Peyer's patch (tissue), 4 donors: ENCODE measurements around the gene TRPV5. TPM values are rescaled to one million over a fixed set of nuclear protein-coding genes. Genes with fewer than 3 reads are reported as not detected.

ENCODE experiments used
- DNase-seq, 3 donors: peaks; one replicate each; pipeline ENCODE4 v3.0.0-alpha.2; 2017 to 2019
- H3K27ac ChIP-seq, 4 donors: fragments of 200-600 bp; sonication (generic); one replicate each; pipeline ENCODE4 v1.5.1; 2016 to 2019
- H3K27me3 ChIP-seq, 2 donors: fragments of 200-600 bp; sonication (generic); one replicate each; pipeline ENCODE4 v1.5.1; 2019
- H3K36me3 ChIP-seq, 3 donors: fragments of 200-600 bp; sonication (generic); one replicate each; pipeline ENCODE4 v1.5.1; 2016 to 2019
- H3K4me1 ChIP-seq, 4 donors: fragments of 200-600 bp; sonication (generic); one replicate each; pipeline ENCODE4 v1.5.1; 2016 to 2019
- H3K4me3 ChIP-seq, 4 donors: fragments of 200-600 bp; sonication (generic); 1 replicate in 3 of 4; 2 replicates in 1 of 4; pipeline ENCODE4 v1.5.1; 2016 to 2019; ENCODE audit warnings: mild to moderate bottlenecking in 1 of 4
- H3K9me3 ChIP-seq, 4 donors: fragments of 200-600 bp; sonication (generic); one replicate each; pipeline ENCODE4 v1.5.1; 2016 to 2019; ENCODE audit warnings: mild to moderate bottlenecking in 1 of 4
- CTCF ChIP-seq, 6 experiments: fragments of 450-650 bp in 4 of 6; fragments of 200-600 bp in 2 of 6; sonication (generic) in 1 of 6; IDR thresholded peaks; one replicate each; pipeline ENCODE4 v1.5.1; 2017 to 2019; ENCODE audit warnings: antibody characterized with exemption in 6 of 6, mild to moderate bottlenecking in 3 of 6, moderate library complexity in 1 of 6
- POLR2A ChIP-seq, 2 donors: fragments of 450-650 bp; IDR thresholded peaks; one replicate each; pipeline ENCODE4 v1.5.1; 2017; ENCODE audit warnings: antibody characterized with exemption in 2 of 2, mild to moderate bottlenecking in 2 of 2, moderate library complexity in 2 of 2
- total RNA-seq, 4 donors: library from RNA; depleted of rRNA; stranded (reverse); fragments of >200 nt; gene quantifications; one replicate each; pipeline ENCODE4 v1.1.0, GENCODE V29; 2016

Gene TRPV5
- total RNA-seq, 4 donors from 2014 or later: 0.83 TPM; not detected in 3

GRCh38 chr7:142901426-142902259 is 31.9 kb downstream of the TRPV5 start:
- no peak for TF ChIP-seq POLR2A (IDR thresholded peaks at IDR 0.05)
- no peak for TF ChIP-seq CTCF (IDR thresholded peaks at IDR 0.05)
- no peak overlapping the region for H3K4me3 ChIP-seq
- no peaks in the 10 kb centered on the region for H3K27me3 ChIP-seq
- no peak for DNase-seq
- no peak overlapping the region for H3K27ac ChIP-seq
- H3K9me3 ChIP-seq: peaks cover 0 to 7% (median 2%) of the 10 kb centered on the region in 4 donors
- H3K36me3 ChIP-seq: no peaks in the 10 kb centered on the region
- H3K4me1 ChIP-seq: no peaks in the 10 kb centered on the region

- H3K27me3 ChIP-seq: no peaks in the 10 kb centered on the region
- no peak overlapping the region for H3K27ac ChIP-seq
- no peaks in the 10 kb centered on the region for H3K4me1 ChIP-seq
- no peak overlapping the region for H3K4me3 ChIP-seq
- peaks cover 0 to 6% (median 2%) of the 10 kb centered on the region in 4 donors for H3K9me3 ChIP-seq
- TF ChIP-seq CTCF (IDR thresholded peaks at IDR 0.05): no peak
- DNase-seq: no peak
- no peaks in the 10 kb centered on the region for H3K36me3 ChIP-seq
These were observed 33.9 kb downstream of the TRPV5 start for GRCh38 chr7:142899661-142900060.

- DNase-seq: no peak
- Histone ChIP-seq H3K9me3 (no peaks in the 10 kb centered on the region), H3K36me3 (no peaks in the 10 kb centered on the region), H3K4me3 (no peak overlapping the region), H3K27ac (no peak overlapping the region), H3K4me1 (no peaks in the 10 kb centered on the region), H3K27me3 (no peaks in the 10 kb centered on the region)
- TF ChIP-seq CTCF (IDR thresholded peaks at IDR 0.05) (no peak), POLR2A (IDR thresholded peaks at IDR 0.05) (no peak)
These were observed 35.0 kb downstream of the TRPV5 start for GRCh38 chr7:142898377-142899170.

GRCh38 chr7:142897691-142898090 is 35.9 kb downstream of the TRPV5 start:
- no peak for DNase-seq
- H3K36me3 ChIP-seq: no peaks in the 10 kb centered on the region
- no peak for TF ChIP-seq POLR2A (IDR thresholded peaks at IDR 0.05)
- TF ChIP-seq CTCF (IDR thresholded peaks at IDR 0.05): no peak
- H3K27ac ChIP-seq: no peak overlapping the region
- H3K9me3 ChIP-seq: no peaks in the 10 kb centered on the region
- no peak overlapping the region for H3K4me3 ChIP-seq
- H3K27me3 ChIP-seq: no peaks in the 10 kb centered on the region
- H3K4me1 ChIP-seq: no peaks in the 10 kb centered on the region

GRCh38 chr7:142896741-142897379 is 36.7 kb downstream of the TRPV5 start:
- H3K36me3 ChIP-seq: no peaks in the 10 kb centered on the region
- no peak overlapping the region for H3K27ac ChIP-seq
- DNase-seq: no peak
- no peaks in the 10 kb centered on the region for H3K4me1 ChIP-seq
- TF ChIP-seq POLR2A (IDR thresholded peaks at IDR 0.05): no peak
- TF ChIP-seq CTCF (IDR thresholded peaks at IDR 0.05): no peak
- no peaks in the 10 kb centered on the region for H3K27me3 ChIP-seq
- H3K4me3 ChIP-seq: no peak overlapping the region
- no peaks in the 10 kb centered on the region for H3K9me3 ChIP-seq
